A549 (cell line): ENCODE measurements around the gene GSS. TPM values are rescaled to one million over a fixed set of nuclear protein-coding genes. Genes with fewer than 3 reads are reported as not detected.

ENCODE experiments used
- ATAC-seq, 2 experiments: fragments of 200-7000 bp in 1 of 2; fragments of >200 bp in 1 of 2; cut with Nextera tagmentation in 1 of 2; cut with Tn5 transposase in 1 of 2; 3 replicates each; pipeline versions ENCODE4 v1.8.0 to v1.9.1; 2018 to 2020; ENCODE audit warnings: mild to moderate bottlenecking in 1 of 2, moderate library complexity in 1 of 2
- CTCF ChIA-PET: fragments of 300-600 bp; sonication (Branson Sonifier 250); formaldehyde crosslinking; extraction: SDS; loops from one replicate; lab custom pipeline; 2021; ENCODE audit warnings: antibody characterized with exemption, inconsistent platforms; lab: Yijun Ruan, JAX
- POLR2A ChIA-PET: fragments of 350-600 bp; formaldehyde crosslinking; extraction: SDS; loops from one replicate; lab custom pipeline; 2021; ENCODE audit warnings: antibody characterized with exemption, inconsistent platforms; lab: Yijun Ruan, JAX
- DNase-seq, 2 experiments: peaks; one replicate each; pipeline versions ENCODE4 v3.0.0 to v3.0.0-alpha.2; 2011 to 2016; ENCODE audit warnings: low read depth in 1 of 2, low spot score in 1 of 2
- FAIRE-seq: peaks from 2 replicates; lab custom pipeline; 2011; peaks lifted over from hg19 to GRCh38; lab: Jason Lieb, UNC
- H3K27ac ChIP-seq, 2 experiments: fragments of >200 bp; sonication (Bioruptor Twin); formaldehyde crosslinking; 3 replicates each; pipeline ENCODE4 v1.5.1; 2016 to 2017
- H3K4me1 ChIP-seq: fragments of >200 bp; sonication (Bioruptor Twin); formaldehyde crosslinking; 3 replicates; pipeline ENCODE4 v1.6.1; 2016
- H3K4me2 ChIP-seq: fragments of >200 bp; sonication (Bioruptor Twin); formaldehyde crosslinking; 3 replicates; pipeline ENCODE4 v1.6.1; 2016
- H3K4me3 ChIP-seq: fragments of >200 bp; sonication (Bioruptor Twin); formaldehyde crosslinking; 3 replicates; pipeline ENCODE4 v1.5.1; 2016
- H3K9me3 ChIP-seq: fragments of >200 bp; sonication (Bioruptor Twin); formaldehyde crosslinking; 3 replicates; pipeline ENCODE4 v1.6.1; 2016
- CBX2 ChIP-seq: fragments of 200-600 bp; sonication (generic); IDR thresholded peaks from 2 replicates; pipeline ENCODE4 v1.6.1; 2016; ENCODE audit warnings: low read depth, mild to moderate bottlenecking, borderline replicate concordance
- CBX8 ChIP-seq: fragments of 200-600 bp; sonication (generic); IDR thresholded peaks from 2 replicates; pipeline ENCODE4 v1.6.1; 2016
- CEBPB ChIP-seq, 2 experiments: fragments of >200 bp in 1 of 2; sonication (Bioruptor Twin) in 1 of 2; formaldehyde crosslinking in 1 of 2; IDR thresholded peaks; 2 replicates each; pipeline ENCODE4 v1.6.1; 2012 to 2016
- CHD4 ChIP-seq: fragments of 200-600 bp; sonication (generic); IDR thresholded peaks from 2 replicates; pipeline ENCODE4 v1.6.1; 2016; ENCODE audit warnings: antibody characterized with exemption, mild to moderate bottlenecking, borderline replicate concordance
- CTCF ChIP-seq: fragments of >200 bp; sonication (Bioruptor Twin); formaldehyde crosslinking; IDR thresholded peaks from 3 replicates; pipeline ENCODE4 v1.5.1; 2016
- EHF ChIP-seq: fragments of 250-450 bp; sonication (Bioruptor Pico); IDR thresholded peaks from 2 replicates; pipeline ENCODE4 v1.5.0; 2020; ENCODE audit warnings: mild to moderate bottlenecking
- EHMT2 ChIP-seq: fragments of 200-600 bp; sonication (generic); IDR thresholded peaks from 2 replicates; pipeline ENCODE4 v1.6.1; 2016; ENCODE audit warnings: antibody characterized with exemption, low read depth, mild to moderate bottlenecking, moderate library complexity
- ESRRA ChIP-seq: fragments of 150-350 bp; IDR thresholded peaks from 2 replicates; pipeline ENCODE4 v1.6.1; 2014; ENCODE audit warnings: mild to moderate bottlenecking, low read length, borderline replicate concordance
- FOSL2 ChIP-seq, 2 experiments: fragments of 450-650 bp in 1 of 2; fragments of >200 bp in 1 of 2; sonication (Bioruptor Twin) in 1 of 2; formaldehyde crosslinking; IDR thresholded peaks; 2 replicates each; pipeline versions ENCODE4 v1.5.0 to v1.6.1; 2016 to 2020; ENCODE audit warnings: mild to moderate bottlenecking in 1 of 2, moderate library complexity in 1 of 2
- FOXS1 ChIP-seq: fragments of 250-450 bp; sonication (Bioruptor Pico); IDR thresholded peaks from 2 replicates; pipeline ENCODE4 v1.5.0; 2020; ENCODE audit warnings: mild to moderate bottlenecking, moderate library complexity
- GATA3 ChIP-seq: IDR thresholded peaks from 2 replicates; pipeline ENCODE4 v1.6.1; 2012; ENCODE audit warnings: borderline replicate concordance
- HDAC2 ChIP-seq: fragments of 200-600 bp; sonication (generic); IDR thresholded peaks from 2 replicates; pipeline ENCODE4 v1.6.1; 2016
- HES2 ChIP-seq: fragments of >200 bp; sonication (Bioruptor Twin); formaldehyde crosslinking; IDR thresholded peaks from 2 replicates; pipeline ENCODE4 v1.6.1; 2016
- JUNB ChIP-seq: fragments of >200 bp; sonication (Bioruptor Twin); formaldehyde crosslinking; IDR thresholded peaks from 2 replicates; pipeline ENCODE4 v1.6.1; 2016
- KDM1A ChIP-seq: fragments of 200-600 bp; sonication (generic); IDR thresholded peaks from 2 replicates; pipeline ENCODE4 v1.6.1; 2016; ENCODE audit warnings: low read depth, mild to moderate bottlenecking
- KDM5A ChIP-seq: fragments of 200-600 bp; sonication (generic); IDR thresholded peaks from 2 replicates; pipeline ENCODE4 v1.6.1; 2016; ENCODE audit warnings: antibody characterized with exemption, mild to moderate bottlenecking
- MAX ChIP-seq: IDR thresholded peaks from 2 replicates; pipeline ENCODE4 v1.6.1; 2012
- MYC ChIP-seq: IDR thresholded peaks from 2 replicates; pipeline ENCODE4 v1.6.1; 2012; ENCODE audit warnings: mild to moderate bottlenecking, inconsistent platforms, low read length, improper control_type of control experiment, borderline replicate concordance
- NFE2L2 ChIP-seq: fragments of 150-350 bp; conservative IDR thresholded peaks from 2 replicates; pipeline ENCODE4 v1.6.1; 2014; ENCODE audit warnings: low read length
- NPAS2 ChIP-seq: fragments of 250-450 bp; sonication (Bioruptor Pico); IDR thresholded peaks from 2 replicates; pipeline ENCODE4 v1.8.0; 2022; ENCODE audit warnings: mild to moderate bottlenecking, moderate library complexity, borderline replicate concordance
- NR3C1 ChIP-seq: fragments of >200 bp; sonication (Bioruptor Twin); formaldehyde crosslinking; IDR thresholded peaks from 3 replicates; pipeline ENCODE4 v1.6.1; 2017
- POLR2A ChIP-seq: IDR thresholded peaks from 2 replicates; pipeline ENCODE4 v1.6.1; 2012; ENCODE audit warnings: mild to moderate bottlenecking, low read length
- POLR2AphosphoS2 ChIP-seq: conservative IDR thresholded peaks from 2 replicates; pipeline ENCODE4 v1.6.1; 2012; ENCODE audit warnings: low read length, improper control_type of control experiment, inconsistent platforms
- RCOR1 ChIP-seq: fragments of 150-350 bp; IDR thresholded peaks from 2 replicates; pipeline ENCODE4 v1.6.1; 2014; ENCODE audit warnings: antibody characterized with exemption, low read length, low read depth
- REST ChIP-seq: fragments of 200-600 bp; sonication (generic); IDR thresholded peaks from 2 replicates; pipeline ENCODE4 v1.6.1; 2016; ENCODE audit warnings: antibody characterized with exemption, mild to moderate bottlenecking, moderate library complexity
- RFX5 ChIP-seq: fragments of 450-650 bp; IDR thresholded peaks from 2 replicates; pipeline ENCODE4 v1.7.1; 2014; ENCODE audit warnings: antibody characterized with exemption, mild to moderate bottlenecking, moderate library complexity
- SREBF2 ChIP-seq: fragments of 450-650 bp; IDR thresholded peaks from 2 replicates; pipeline ENCODE4 v1.6.1; 2014; ENCODE audit warnings: mild to moderate bottlenecking, moderate library complexity
- TFCP2L1 ChIP-seq: fragments of 250-450 bp; sonication (Bioruptor Pico); IDR thresholded peaks from 2 replicates; pipeline ENCODE4 v1.5.0; 2021; ENCODE audit warnings: mild to moderate bottlenecking
- ZFP36 ChIP-seq: fragments of 450-650 bp; IDR thresholded peaks from 2 replicates; pipeline ENCODE4 v1.6.1; 2014; ENCODE audit warnings: borderline replicate concordance; ENCODE audit not compliant: partially characterized antibody
- ZSCAN20 ChIP-seq: fragments of 250-450 bp; sonication (Bioruptor Pico); IDR thresholded peaks from 2 replicates; pipeline ENCODE4 v1.8.0; 2022; ENCODE audit warnings: mild to moderate bottlenecking, moderate library complexity
- WGBS: methylation state at CpG from one replicate; pipeline ENCODE4 v1.1.6; 2017; ENCODE audit errors: missing lambda C conversion rate; 5-methylcytosine and 5-hydroxymethylcytosine counted together
- polyA plus RNA-seq, 4 experiments: library from polyadenylated mRNA; depleted of rRNA in 3 of 4; stranded (reverse); fragments of >200 nt; fragmentation: RNase III in 1 of 4; extraction: RNeasy Plus Mini Kit Qiagen cat#74134 plus additional on column Dnase treatment in 1 of 4; gene quantifications; 2 replicates in 3 of 4; 3 replicates in 1 of 4; pipeline ENCODE4 v1.2.3, GENCODE V29; 2011 to 2017

Gene GSS
- polyA plus RNA-seq, 2 of the 4 experiments (the other 2 are of a cell fraction), result 57.1 to 92.4 TPM

GRCh38 chr20:34990231-34990630, 34.6 kb upstream of the GSS start:
- TF ChIP-seq MAX (no peak), RFX5 (no peak), CTCF (no peak), POLR2A (no peak), CBX2 (no peak), CEBPB (IDR thresholded peaks at IDR 0.05) (no peak), GATA3 (no peak), EHF (CRISPR knock-in tag) (no peak), EHMT2 (no peak), JUNB (no peak), NR3C1 (no peak), NFE2L2 (no peak), HDAC2 (no peak), REST (no peak), ESRRA (no peak), TFCP2L1 (CRISPR knock-in tag) (no peak), KDM1A (no peak), CBX8 (no peak)
- no peak for ATAC-seq
- ChIA-PET POLR2A (no interaction called here), CTCF (interaction anchor here (1.5 to 2.3 kb wide), 3 partner anchors 11 to 116 kb away, joined by 4 to 8 read pairs (median 6); no protein-coding TSS in a partner anchor)
- Histone ChIP-seq H3K4me2 (no peak overlapping the region), H3K4me3 (no peak overlapping the region), H3K9me3 (no peaks in the 10 kb centered on the region), H3K27ac (no peak overlapping the region), H3K4me1 (no peaks in the 10 kb centered on the region)
- no peak for FAIRE-seq
- no peak for DNase-seq
- 90% methylated on average over 11 of the region's 11 CpGs for WGBS

GRCh38 chr20:34989670-34990069, 34.1 kb upstream of the GSS start:
- no peak overlapping the region for H3K27ac ChIP-seq
- DNase-seq, result no peak
- H3K9me3 ChIP-seq, result no peaks in the 10 kb centered on the region
- H3K4me3 ChIP-seq, result no peak overlapping the region
- WGBS, result 94% methylated on average over 11 of the region's 14 CpGs
- H3K4me2 ChIP-seq, result no peak overlapping the region
- no peaks in the 10 kb centered on the region for H3K4me1 ChIP-seq
- POLR2A ChIA-PET, result no interaction called here
- ATAC-seq, result no peak
- no peak for TF ChIP-seq CBX8
- TF ChIP-seq KDM5A, result no peak
- no peak for TF ChIP-seq SREBF2
- TF ChIP-seq ZSCAN20 (CRISPR knock-in tag), result no peak
- TF ChIP-seq REST, result no peak
- no peak for TF ChIP-seq RCOR1
- no peak for TF ChIP-seq KDM1A
- no peak for TF ChIP-seq HDAC2
- TF ChIP-seq FOXS1, result no peak
- TF ChIP-seq MYC, result no peak
- no peak for TF ChIP-seq FOSL2 (IDR thresholded peaks at IDR 0.05)
- no peak for TF ChIP-seq FOSL2 (CRISPR knock-in tag; IDR thresholded peaks at IDR 0.05)
- TF ChIP-seq CHD4, result no peak
- TF ChIP-seq HES2, result no peak
- no peak for TF ChIP-seq POLR2AphosphoS2
- no peak for TF ChIP-seq ZFP36
- no peak for TF ChIP-seq RFX5
- no peak for TF ChIP-seq NPAS2 (CRISPR knock-in tag)
- CTCF ChIA-PET, result interaction anchor here (1.5 to 2.4 kb wide), 4 partner anchors 12 to 218 kb away, joined by 5 to 8 read pairs (median 7); no protein-coding TSS in a partner anchor
- no peak for FAIRE-seq
